GM19452 (cell line): ENCODE results near the gene SEL1L3.

Experiments used
- ATAC-seq: cut with Tn5 transposase; IDR thresholded peaks from one replicate; pipeline ENCODE4 v1.9.1; 2021; ENCODE audit not compliant: unreplicated experiment

The SEL1L3 gene

GRCh38 chr4:25795566-25796454 lies 67.0 kb downstream of the SEL1L3 start:
- no peak for ATAC-seq

GRCh38 chr4:25795091-25795490 lies 67.7 kb downstream of the SEL1L3 start:
- ATAC-seq, result no peak

GRCh38 chr4:25792876-25793275 lies 69.9 kb downstream of the SEL1L3 start:
- ATAC-seq, result no peak

GRCh38 chr4:25792200-25792791 lies 70.5 kb downstream of the SEL1L3 start:
- ATAC-seq, result no peak

GRCh38 chr4:25790024-25790423 lies 72.8 kb downstream of the SEL1L3 start:
- no peak for ATAC-seq

- no peak for ATAC-seq
Observed at GRCh38 chr4:25788703-25789238, 74.0 kb downstream of the SEL1L3 start.

GRCh38 chr4:25786497-25787065 lies 76.2 kb downstream of the SEL1L3 start:
- no peak for ATAC-seq

GRCh38 chr4:25783943-25784342 lies 78.8 kb downstream of the SEL1L3 start:
- no peak for ATAC-seq

GRCh38 chr4:25783126-25783525 lies 79.7 kb downstream of the SEL1L3 start:
- no peak for ATAC-seq

- ATAC-seq, result no peak
Observed at GRCh38 chr4:25782482-25782881, 80.3 kb downstream of the SEL1L3 start.

- no peak for ATAC-seq
Observed at GRCh38 chr4:25779021-25779420, 83.8 kb downstream of the SEL1L3 start.

- ATAC-seq, result no peak
Observed at GRCh38 chr4:25776795-25777194, 86.0 kb downstream of the SEL1L3 start.

- no peak for ATAC-seq
Observed at GRCh38 chr4:25775166-25775565, 87.6 kb downstream of the SEL1L3 start.

- ATAC-seq, result no peak
Observed at GRCh38 chr4:25773358-25773757, 89.4 kb downstream of the SEL1L3 start.

GRCh38 chr4:25771672-25772071 lies 91.1 kb downstream of the SEL1L3 start:
- no peak for ATAC-seq

GRCh38 chr4:25770847-25771246 lies 91.9 kb downstream of the SEL1L3 start:
- no peak for ATAC-seq

- no peak for ATAC-seq
Observed at GRCh38 chr4:25769251-25769650, 93.5 kb downstream of the SEL1L3 start.

- no peak for ATAC-seq
Observed at GRCh38 chr4:25767877-25768725, 94.7 kb downstream of the SEL1L3 start.

GRCh38 chr4:25760518-25761157 lies 102.2 kb downstream of the SEL1L3 start:
- ATAC-seq, result no peak

- no peak for ATAC-seq
Observed at GRCh38 chr4:25760048-25760447, 102.7 kb downstream of the SEL1L3 start.
